Rectal smooth muscle tissue (tissue), 1 donor: ENCODE results near the gene ZNF44.

Experiments
- H3K27ac ChIP-seq: one replicate; pipeline ENCODE4 v1.7.0; 2013; ENCODE audit warnings: low read depth, low read length, inconsistent platforms
- H3K27me3 ChIP-seq: one replicate; pipeline ENCODE4 v1.7.0; 2013; ENCODE audit warnings: low read length; ENCODE audit not compliant: control insufficient read depth, insufficient read depth
- H3K36me3 ChIP-seq: one replicate; pipeline ENCODE4 v1.7.0; 2013; ENCODE audit warnings: low read length; ENCODE audit not compliant: control insufficient read depth, insufficient read depth
- H3K4me1 ChIP-seq: one replicate; pipeline ENCODE4 v1.7.0; 2013; ENCODE audit warnings: low read length; ENCODE audit not compliant: control insufficient read depth, insufficient read depth
- H3K4me3 ChIP-seq: one replicate; pipeline ENCODE4 v1.7.0; 2013; ENCODE audit warnings: low read length
- H3K9ac ChIP-seq: one replicate; pipeline ENCODE4 v1.7.0; 2013; ENCODE audit warnings: low read length

The ZNF44 gene

DNA sequence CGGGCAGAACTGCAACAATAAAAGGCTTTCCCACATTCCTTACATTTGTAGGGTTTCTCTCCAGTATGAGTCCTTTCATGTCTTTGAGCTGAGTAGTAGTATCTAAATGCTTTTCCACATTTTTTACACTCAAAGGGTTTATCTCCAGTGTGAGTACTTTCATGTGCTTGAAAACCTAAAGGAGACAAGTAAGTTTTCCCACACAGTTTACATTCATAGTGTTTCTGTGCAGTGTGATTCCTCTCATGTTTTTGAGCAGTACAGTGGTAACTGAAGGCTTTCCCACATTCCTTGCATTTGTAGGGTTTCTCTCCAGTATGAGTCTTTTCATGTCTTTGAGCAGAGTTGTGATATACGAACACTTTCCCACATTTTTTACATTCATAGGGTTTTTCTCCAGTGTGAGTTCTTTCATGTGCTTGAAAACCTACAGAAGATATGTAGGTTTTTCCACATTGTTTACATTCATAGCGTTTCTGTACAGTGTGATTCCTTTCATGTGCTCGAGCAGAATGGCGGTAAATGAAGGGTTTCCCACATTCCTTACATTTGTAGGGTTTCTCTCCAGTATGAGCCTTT is 47.0 kb downstream of the ZNF44 start:
- H3K4me1 ChIP-seq: no peaks in the 10 kb centered on the region
- H3K27me3 ChIP-seq: no peaks in the 10 kb centered on the region
- peaks cover 11% of the 10 kb centered on the region for H3K36me3 ChIP-seq
- H3K9ac ChIP-seq: no peak overlapping the region
- no peak overlapping the region for H3K27ac ChIP-seq
- H3K4me3 ChIP-seq: no peak overlapping the region

GRCh38 chr19:12244370-12244769 is 50.3 kb downstream of the ZNF44 start:
- H3K36me3 ChIP-seq: peaks cover 9% of the 10 kb centered on the region
- H3K9ac ChIP-seq: no peak overlapping the region
- H3K27ac ChIP-seq: no peak overlapping the region
- no peak overlapping the region for H3K4me3 ChIP-seq
- H3K27me3 ChIP-seq: no peaks in the 10 kb centered on the region
- no peaks in the 10 kb centered on the region for H3K4me1 ChIP-seq

DNA sequence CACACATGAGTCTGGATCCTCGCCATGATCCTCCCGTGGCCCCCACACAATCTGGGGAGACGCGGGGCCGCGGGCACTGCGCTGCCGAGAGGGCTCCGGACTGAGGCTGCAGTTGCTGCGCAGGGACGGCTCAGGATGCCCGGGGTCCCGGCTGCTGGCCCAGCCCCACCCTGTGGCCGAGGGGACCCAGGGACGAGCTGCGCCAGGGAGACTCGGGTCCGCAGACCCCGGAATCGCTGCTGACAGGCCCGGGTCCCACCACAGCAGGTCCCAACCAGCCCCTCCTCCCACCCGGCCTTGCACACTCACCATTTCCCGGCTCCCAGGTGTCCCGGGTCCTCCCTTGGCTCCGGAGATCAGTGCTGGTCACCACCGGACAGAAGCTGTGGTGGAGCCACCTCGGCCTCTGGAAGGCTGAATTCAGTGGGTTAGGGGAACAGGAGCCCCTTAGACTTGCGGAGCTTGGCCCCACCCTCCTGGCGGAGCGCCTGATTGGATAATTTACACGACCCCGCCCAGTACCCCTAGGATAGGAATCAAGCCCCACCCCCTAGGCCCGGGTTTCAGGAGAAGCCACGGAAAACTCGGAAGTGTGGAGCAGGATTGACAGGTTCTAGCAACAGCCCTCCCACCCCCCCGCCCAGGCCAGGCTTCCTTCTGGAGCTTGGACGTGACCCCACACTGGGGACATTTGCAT is 57.4 kb downstream of the ZNF44 start:
- no peak overlapping the region for H3K4me3 ChIP-seq
- no peaks in the 10 kb centered on the region for H3K27me3 ChIP-seq
- H3K27ac ChIP-seq: no peak overlapping the region
- H3K9ac ChIP-seq: no peak overlapping the region
- no peaks in the 10 kb centered on the region for H3K4me1 ChIP-seq
- H3K36me3 ChIP-seq: no peaks in the 10 kb centered on the region

DNA sequence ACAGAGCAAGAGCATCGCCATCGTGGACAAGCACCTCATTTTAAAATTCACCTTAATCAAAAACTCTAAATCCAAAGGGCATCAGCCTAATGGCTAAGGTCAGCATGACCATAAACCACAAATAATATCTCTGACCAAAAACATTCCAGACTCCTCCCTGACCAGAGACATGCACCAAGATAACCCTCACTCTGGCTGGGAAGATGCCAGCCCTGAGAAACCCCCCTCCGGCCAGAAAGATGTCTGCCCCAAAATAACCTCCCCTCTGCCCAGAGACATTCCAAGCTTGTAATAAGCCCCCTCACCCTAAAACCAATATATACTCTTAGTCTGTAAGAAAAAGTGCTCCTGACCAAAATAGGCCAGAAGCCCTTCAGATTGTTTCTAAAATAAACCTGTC is 61.7 kb downstream of the ZNF44 start:
- H3K4me1 ChIP-seq: no peaks in the 10 kb centered on the region
- H3K36me3 ChIP-seq: peaks cover 6% of the 10 kb centered on the region
- H3K9ac ChIP-seq: no peak overlapping the region
- no peak overlapping the region for H3K4me3 ChIP-seq
- H3K27me3 ChIP-seq: no peaks in the 10 kb centered on the region
- H3K27ac ChIP-seq: no peak overlapping the region

DNA sequence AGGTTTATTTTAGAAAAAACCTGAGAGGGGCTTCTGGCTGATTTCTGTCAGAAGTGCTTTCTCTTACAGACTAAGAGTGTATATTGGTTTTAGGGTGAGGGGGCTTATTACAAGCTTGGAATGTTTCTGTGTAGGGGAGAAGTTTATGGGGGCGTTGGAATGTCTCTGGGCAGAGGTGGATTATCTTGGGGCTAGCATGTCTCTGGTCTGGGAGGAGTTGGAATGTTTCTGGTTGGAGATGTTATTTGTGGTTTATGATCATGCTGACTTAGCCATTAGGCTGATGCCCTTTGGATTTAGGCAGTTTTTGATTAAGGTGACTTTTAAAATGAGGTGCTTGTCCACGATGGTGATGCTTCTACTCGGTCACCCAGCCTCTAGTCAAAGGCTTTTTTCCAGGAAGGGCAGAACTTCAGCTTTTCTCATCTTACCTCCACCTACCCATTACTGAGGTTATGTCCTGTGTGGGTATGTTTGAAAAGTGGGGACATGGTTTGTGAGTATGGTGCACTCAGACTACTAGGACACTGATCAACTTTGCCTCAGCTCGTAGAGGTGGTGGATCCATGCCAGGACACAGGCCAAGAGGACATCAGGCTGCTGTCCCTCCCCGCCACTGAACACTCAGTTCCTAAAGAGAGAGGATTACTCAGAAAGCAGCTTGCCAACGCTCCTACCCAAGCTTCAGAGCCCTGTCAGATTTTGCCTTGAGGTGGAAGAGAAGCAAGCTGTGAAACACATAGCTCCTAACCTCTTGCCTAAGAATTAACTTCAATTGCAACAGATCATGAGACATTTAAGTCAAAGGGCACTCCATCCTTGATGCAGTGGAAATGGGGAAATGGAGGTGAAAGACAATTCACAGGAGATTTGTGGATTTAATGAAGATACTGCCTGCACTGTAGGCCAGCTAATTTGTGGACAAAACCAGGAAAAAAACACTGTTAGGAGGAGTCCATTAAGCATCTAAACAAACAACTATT is 63.6 kb downstream of the ZNF44 start:
- no peak overlapping the region for H3K27ac ChIP-seq
- H3K9ac ChIP-seq: no peak overlapping the region
- H3K27me3 ChIP-seq: no peaks in the 10 kb centered on the region
- no peak overlapping the region for H3K4me3 ChIP-seq
- no peaks in the 10 kb centered on the region for H3K4me1 ChIP-seq
- H3K36me3 ChIP-seq: peaks cover 6% of the 10 kb centered on the region

DNA sequence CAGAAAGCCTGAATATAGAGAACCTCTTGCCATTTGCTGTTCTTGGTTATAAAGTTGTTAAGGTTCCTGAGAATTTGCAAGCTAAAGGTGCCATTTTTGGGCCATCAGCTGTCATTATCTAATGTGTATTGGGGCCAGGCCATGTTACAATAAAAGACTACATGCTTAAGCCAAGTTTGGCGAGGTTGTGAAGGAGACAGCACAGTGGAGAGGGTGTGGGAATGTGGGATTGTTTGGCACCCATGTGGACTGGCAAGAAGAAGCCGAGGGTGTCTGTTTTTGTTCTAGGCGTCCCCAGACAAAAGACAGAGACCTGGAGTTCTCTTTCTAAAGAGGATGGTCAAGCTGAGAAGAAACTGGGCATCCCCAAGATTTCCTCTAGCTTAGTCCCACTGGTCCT is 64.7 kb downstream of the ZNF44 start:
- H3K36me3 ChIP-seq: peaks cover 6% of the 10 kb centered on the region

DNA sequence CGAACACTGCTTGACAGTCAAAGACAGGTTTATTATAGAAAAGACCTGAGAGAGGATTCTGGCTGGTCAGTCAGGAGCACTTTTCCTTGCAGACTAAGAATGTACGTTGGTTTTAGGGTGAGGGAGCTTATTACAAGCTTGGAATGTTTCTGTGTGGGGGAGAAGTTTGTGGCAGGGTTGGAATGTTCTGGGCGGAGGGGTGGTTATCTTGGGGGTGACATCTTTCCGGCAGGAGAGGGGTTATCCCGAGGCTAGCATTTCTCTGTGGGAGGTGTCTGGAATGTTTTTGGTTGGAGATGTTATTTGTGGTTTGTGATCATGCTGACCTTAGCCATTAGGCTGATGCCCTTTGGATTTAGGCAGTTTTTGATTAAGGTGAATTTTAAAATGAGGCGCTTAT is 70.0 kb downstream of the ZNF44 start:
- H3K27ac ChIP-seq: no peak overlapping the region
- H3K4me1 ChIP-seq: no peaks in the 10 kb centered on the region
- H3K4me3 ChIP-seq: no peak overlapping the region
- H3K9ac ChIP-seq: no peak overlapping the region
- H3K27me3 ChIP-seq: no peaks in the 10 kb centered on the region
- no peaks in the 10 kb centered on the region for H3K36me3 ChIP-seq

More for the DNA sequence above, 64.7 kb downstream of the ZNF44 start:
- H3K4me3 ChIP-seq: no peak overlapping the region
- H3K4me1 ChIP-seq: no peaks in the 10 kb centered on the region
- H3K27me3 ChIP-seq: no peaks in the 10 kb centered on the region
- no peak overlapping the region for H3K27ac ChIP-seq
- H3K9ac ChIP-seq: no peak overlapping the region

DNA sequence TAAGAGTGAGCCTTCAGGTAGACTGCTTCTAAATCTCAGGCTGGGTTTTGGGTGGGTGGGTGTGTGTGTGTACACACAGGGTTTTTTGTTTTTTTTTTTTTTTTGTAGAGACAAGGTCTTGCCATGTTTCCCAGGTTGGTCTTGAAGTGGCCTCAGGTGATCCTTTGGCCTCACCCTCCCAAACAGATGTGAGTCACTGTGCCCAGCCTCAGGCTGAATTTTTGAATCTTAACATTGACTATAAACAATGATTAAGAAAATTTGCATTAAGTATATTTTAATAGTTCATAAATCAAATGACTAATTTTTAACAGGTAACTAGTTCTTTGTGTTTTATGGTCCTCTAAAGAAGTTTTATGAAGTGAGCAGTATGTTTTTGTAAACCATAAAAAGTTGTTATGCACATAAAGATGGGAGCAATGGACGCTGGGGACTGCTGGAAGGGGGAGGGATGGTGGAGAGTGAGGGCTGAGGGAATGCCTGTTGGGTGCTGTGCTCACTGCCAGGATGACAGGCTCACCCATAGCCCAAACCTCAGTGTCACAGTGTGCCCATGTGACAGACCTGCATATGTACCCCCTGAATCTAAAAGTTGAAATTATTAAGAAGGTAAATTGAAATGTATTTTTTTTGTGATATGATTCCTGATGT is 71.6 kb downstream of the ZNF44 start:
- no peaks in the 10 kb centered on the region for H3K27me3 ChIP-seq
- no peaks in the 10 kb centered on the region for H3K36me3 ChIP-seq
- H3K9ac ChIP-seq: no peak overlapping the region
- H3K4me3 ChIP-seq: no peak overlapping the region
- no peak overlapping the region for H3K27ac ChIP-seq
- H3K4me1 ChIP-seq: no peaks in the 10 kb centered on the region
